ENCODE data around the gene SELENOF.

DNA sequence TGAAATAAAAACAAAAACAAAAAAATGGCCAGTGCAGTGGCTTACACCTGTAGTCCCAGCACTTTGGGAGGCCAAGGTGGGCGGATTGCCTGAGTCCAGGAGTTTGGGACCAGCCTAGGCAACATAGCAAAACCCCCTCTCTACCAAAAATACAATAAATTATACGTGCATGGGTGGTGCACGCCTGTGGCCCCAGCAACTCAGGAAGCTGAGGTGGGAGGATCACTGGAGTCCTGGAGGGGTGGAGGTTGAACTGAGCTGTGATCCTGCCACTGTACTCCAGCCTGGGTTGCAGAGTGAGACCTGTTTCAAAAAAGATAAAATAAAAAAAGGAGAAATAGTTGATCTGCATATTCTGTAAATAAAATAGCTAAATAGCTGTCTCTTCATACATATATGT is 41.8 kb upstream of the SELENOF start:
- TF ChIP-seq, protein P1, sequence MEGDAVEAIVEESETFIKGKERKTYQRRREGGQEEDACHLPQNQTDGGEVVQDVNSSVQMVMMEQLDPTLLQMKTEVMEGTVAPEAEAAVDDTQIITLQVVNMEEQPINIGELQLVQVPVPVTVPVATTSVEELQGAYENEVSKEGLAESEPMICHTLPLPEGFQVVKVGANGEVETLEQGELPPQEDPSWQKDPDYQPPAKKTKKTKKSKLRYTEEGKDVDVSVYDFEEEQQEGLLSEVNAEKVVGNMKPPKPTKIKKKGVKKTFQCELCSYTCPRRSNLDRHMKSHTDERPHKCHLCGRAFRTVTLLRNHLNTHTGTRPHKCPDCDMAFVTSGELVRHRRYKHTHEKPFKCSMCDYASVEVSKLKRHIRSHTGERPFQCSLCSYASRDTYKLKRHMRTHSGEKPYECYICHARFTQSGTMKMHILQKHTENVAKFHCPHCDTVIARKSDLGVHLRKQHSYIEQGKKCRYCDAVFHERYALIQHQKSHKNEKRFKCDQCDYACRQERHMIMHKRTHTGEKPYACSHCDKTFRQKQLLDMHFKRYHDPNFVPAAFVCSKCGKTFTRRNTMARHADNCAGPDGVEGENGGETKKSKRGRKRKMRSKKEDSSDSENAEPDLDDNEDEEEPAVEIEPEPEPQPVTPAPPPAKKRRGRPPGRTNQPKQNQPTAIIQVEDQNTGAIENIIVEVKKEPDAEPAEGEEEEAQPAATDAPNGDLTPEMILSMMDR (CRISPR knock-in tag; IDR thresholded peaks at IDR 0.05): no peak
- no peak for TF ChIP-seq CENPT (CRISPR knock-in tag; IDR thresholded peaks at IDR 0.05; ENCODE audit: low read depth)
- TF ChIP-seq, protein P2, sequence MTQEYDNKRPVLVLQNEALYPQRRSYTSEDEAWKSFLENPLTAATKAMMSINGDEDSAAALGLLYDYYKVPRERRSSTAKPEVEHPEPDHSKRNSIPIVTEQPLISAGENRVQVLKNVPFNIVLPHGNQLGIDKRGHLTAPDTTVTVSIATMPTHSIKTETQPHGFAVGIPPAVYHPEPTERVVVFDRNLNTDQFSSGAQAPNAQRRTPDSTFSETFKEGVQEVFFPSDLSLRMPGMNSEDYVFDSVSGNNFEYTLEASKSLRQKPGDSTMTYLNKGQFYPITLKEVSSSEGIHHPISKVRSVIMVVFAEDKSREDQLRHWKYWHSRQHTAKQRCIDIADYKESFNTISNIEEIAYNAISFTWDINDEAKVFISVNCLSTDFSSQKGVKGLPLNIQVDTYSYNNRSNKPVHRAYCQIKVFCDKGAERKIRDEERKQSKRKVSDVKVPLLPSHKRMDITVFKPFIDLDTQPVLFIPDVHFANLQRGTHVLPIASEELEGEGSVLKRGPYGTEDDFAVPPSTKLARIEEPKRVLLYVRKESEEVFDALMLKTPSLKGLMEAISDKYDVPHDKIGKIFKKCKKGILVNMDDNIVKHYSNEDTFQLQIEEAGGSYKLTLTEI (CRISPR knock-in tag; conservative IDR thresholded peaks at IDR 0.05): no peak
- TF ChIP-seq POLR2A (IDR thresholded peaks at IDR 0.05; ENCODE audit: insufficient read depth in 1 of 2, low read depth in 2 of 2, low read length in 2 of 2): no peak
- no peak for TF ChIP-seq SUZ12 (IDR thresholded peaks at IDR 0.05; ENCODE audit: low read depth, low read length)
- TF ChIP-seq, protein P3, sequence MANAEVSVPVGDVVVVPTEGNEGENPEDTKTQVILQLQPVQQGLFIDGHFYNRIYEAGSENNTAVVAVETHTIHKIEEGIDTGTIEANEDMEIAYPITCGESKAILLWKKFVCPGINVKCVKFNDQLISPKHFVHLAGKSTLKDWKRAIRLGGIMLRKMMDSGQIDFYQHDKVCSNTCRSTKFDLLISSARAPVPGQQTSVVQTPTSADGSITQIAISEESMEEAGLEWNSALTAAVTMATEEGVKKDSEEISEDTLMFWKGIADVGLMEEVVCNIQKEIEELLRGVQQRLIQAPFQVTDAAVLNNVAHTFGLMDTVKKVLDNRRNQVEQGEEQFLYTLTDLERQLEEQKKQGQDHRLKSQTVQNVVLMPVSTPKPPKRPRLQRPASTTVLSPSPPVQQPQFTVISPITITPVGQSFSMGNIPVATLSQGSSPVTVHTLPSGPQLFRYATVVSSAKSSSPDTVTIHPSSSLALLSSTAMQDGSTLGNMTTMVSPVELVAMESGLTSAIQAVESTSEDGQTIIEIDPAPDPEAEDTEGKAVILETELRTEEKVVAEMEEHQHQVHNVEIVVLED (CRISPR knock-in tag; IDR thresholded peaks at IDR 0.05; ENCODE audit: borderline replicate concordance): no peak
